ENCODE data around the gene PTCD3.

The PTCD3 gene

DNA sequence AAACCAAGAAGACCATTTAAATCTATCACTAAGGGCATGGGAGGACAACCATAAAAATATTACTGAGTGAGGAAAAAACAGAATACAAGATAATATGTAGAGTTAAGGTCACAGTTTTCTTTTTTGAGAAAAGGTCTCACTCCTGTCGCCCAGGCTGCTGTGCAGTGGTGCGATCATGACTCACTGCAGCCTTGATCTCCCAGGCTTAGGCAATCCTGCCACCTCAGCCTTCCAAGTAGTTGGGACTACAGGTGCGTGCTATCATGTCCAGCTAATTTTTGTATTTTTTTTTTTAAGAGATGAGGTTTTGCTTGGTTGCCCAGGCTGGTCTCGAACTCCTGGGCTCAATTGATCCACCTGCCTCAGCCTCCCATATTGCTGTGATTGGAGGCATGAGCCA lies 24.3 kb upstream of the PTCD3 start:
- no peak overlapping the region for H3K4me3 ChIP-seq (ENCODE audit: insufficient read depth, low read length, poor library complexity, severe bottlenecking)
- no peak overlapping the region for H2AFZ ChIP-seq (ENCODE audit: low read depth, low read length, severe bottlenecking)
- H3K27me3 ChIP-seq (ENCODE audit: low read length), result no peaks in the 10 kb centered on the region
- H3K27ac ChIP-seq (ENCODE audit: low read depth, low read length), result no peak overlapping the region
- no peak for TF ChIP-seq EZH2phosphoT487 (conservative IDR thresholded peaks at IDR 0.05; ENCODE audit: low read length)
- TF ChIP-seq, protein P1, sequence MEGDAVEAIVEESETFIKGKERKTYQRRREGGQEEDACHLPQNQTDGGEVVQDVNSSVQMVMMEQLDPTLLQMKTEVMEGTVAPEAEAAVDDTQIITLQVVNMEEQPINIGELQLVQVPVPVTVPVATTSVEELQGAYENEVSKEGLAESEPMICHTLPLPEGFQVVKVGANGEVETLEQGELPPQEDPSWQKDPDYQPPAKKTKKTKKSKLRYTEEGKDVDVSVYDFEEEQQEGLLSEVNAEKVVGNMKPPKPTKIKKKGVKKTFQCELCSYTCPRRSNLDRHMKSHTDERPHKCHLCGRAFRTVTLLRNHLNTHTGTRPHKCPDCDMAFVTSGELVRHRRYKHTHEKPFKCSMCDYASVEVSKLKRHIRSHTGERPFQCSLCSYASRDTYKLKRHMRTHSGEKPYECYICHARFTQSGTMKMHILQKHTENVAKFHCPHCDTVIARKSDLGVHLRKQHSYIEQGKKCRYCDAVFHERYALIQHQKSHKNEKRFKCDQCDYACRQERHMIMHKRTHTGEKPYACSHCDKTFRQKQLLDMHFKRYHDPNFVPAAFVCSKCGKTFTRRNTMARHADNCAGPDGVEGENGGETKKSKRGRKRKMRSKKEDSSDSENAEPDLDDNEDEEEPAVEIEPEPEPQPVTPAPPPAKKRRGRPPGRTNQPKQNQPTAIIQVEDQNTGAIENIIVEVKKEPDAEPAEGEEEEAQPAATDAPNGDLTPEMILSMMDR (IDR thresholded peaks at IDR 0.05; ENCODE audit: insufficient read depth, low read length, poor library complexity, severe bottlenecking), result no peak
- no peak overlapping the region for H3K4me2 ChIP-seq (ENCODE audit: low read depth, low read length, poor library complexity, severe bottlenecking)
- peaks cover 12% of the 10 kb centered on the region for H3K36me3 ChIP-seq (ENCODE audit: low read length)
- no peaks in the 10 kb centered on the region for H3K9me2 ChIP-seq (replicated peaks; ENCODE audit: insufficient read depth, low read length)
- H3K79me2 ChIP-seq (ENCODE audit: insufficient read depth, low read length), result no peaks in the 10 kb centered on the region
- 0 out of 2 replicates have a peak, but pooled peaks cover 4% of the 10 kb centered on the region for H3F3A ChIP-seq (ENCODE audit: insufficient read depth)
- H3K9me3 ChIP-seq (ENCODE audit: insufficient read depth, low read length), result no peaks in the 10 kb centered on the region
- H3K9ac ChIP-seq (ENCODE audit: low read length), result no peak overlapping the region
- no peaks in the 10 kb centered on the region for H4K20me1 ChIP-seq (ENCODE audit: low read depth, low read length)

GRCh38 chr2:86082756-86083155 lies 23.3 kb upstream of the PTCD3 start:
- Histone ChIP-seq H3K27ac (ENCODE audit: low read depth, low read length) (no peak overlapping the region), H3K27me3 (ENCODE audit: low read length) (no peaks in the 10 kb centered on the region), H3K9me2 (replicated peaks; ENCODE audit: insufficient read depth, low read length) (no peaks in the 10 kb centered on the region), H3K9me3 (ENCODE audit: insufficient read depth, low read length) (no peaks in the 10 kb centered on the region), H3K79me2 (ENCODE audit: insufficient read depth, low read length) (no peaks in the 10 kb centered on the region), H3K4me2 (ENCODE audit: low read depth, low read length, poor library complexity, severe bottlenecking) (no peak overlapping the region), H2AFZ (ENCODE audit: low read depth, low read length, severe bottlenecking) (no peak overlapping the region), H3F3A (ENCODE audit: insufficient read depth) (0 out of 2 replicates have a peak, but pooled peaks cover 4% of the 10 kb centered on the region), H3K4me3 (ENCODE audit: insufficient read depth, low read length, poor library complexity, severe bottlenecking) (no peak overlapping the region), H3K36me3 (ENCODE audit: low read length) (peaks cover 17% of the 10 kb centered on the region), H4K20me1 (ENCODE audit: low read depth, low read length) (no peaks in the 10 kb centered on the region), H3K9ac (ENCODE audit: low read length) (no peak overlapping the region)
- no peak for TF ChIP-seq EZH2phosphoT487 (conservative IDR thresholded peaks at IDR 0.05; ENCODE audit: low read length)
- TF ChIP-seq, protein P1 (IDR thresholded peaks at IDR 0.05; ENCODE audit: insufficient read depth, low read length, poor library complexity, severe bottlenecking), result no peak

- Histone ChIP-seq H3K36me3 (ENCODE audit: low read length) (peaks cover 12% of the 10 kb centered on the region), H2AFZ (ENCODE audit: low read depth, low read length, severe bottlenecking) (no peak overlapping the region)
These were observed 17.8 kb upstream of the PTCD3 start for GRCh38 chr2:86087936-86088850.

More at GRCh38 chr2:86087936-86088850, 17.8 kb upstream of the PTCD3 start:
- no peak overlapping the region for H3K9ac ChIP-seq (ENCODE audit: low read length)
- no peaks in the 10 kb centered on the region for H3K9me2 ChIP-seq (replicated peaks; ENCODE audit: insufficient read depth, low read length)
- H3K27me3 ChIP-seq (ENCODE audit: low read length), result no peaks in the 10 kb centered on the region
- no peaks in the 10 kb centered on the region for H4K20me1 ChIP-seq (ENCODE audit: low read depth, low read length)
- H3F3A ChIP-seq (ENCODE audit: insufficient read depth), result 0 out of 2 replicates have a peak, but pooled peaks cover 2% of the 10 kb centered on the region
- H3K9me3 ChIP-seq (ENCODE audit: insufficient read depth, low read length), result no peaks in the 10 kb centered on the region
- no peak overlapping the region for H3K4me3 ChIP-seq (ENCODE audit: insufficient read depth, low read length, poor library complexity, severe bottlenecking)
- H3K79me2 ChIP-seq (ENCODE audit: insufficient read depth, low read length), result no peaks in the 10 kb centered on the region; the same call in 1 of the 2 replicates
- H3K4me2 ChIP-seq (ENCODE audit: low read depth, low read length, poor library complexity, severe bottlenecking), result no peak overlapping the region
- TF ChIP-seq EZH2phosphoT487 (conservative IDR thresholded peaks at IDR 0.05; ENCODE audit: low read length), result no peak
- TF ChIP-seq, protein P1 (IDR thresholded peaks at IDR 0.05; ENCODE audit: insufficient read depth, low read length, poor library complexity, severe bottlenecking), result peak; percentile 43
- H3K27ac ChIP-seq (ENCODE audit: low read depth, low read length), result no peak overlapping the region

All from SU-DHL-6 (cell line).